ENCODE data around the gene SPATS2L.

Gene SPATS2L

DNA sequence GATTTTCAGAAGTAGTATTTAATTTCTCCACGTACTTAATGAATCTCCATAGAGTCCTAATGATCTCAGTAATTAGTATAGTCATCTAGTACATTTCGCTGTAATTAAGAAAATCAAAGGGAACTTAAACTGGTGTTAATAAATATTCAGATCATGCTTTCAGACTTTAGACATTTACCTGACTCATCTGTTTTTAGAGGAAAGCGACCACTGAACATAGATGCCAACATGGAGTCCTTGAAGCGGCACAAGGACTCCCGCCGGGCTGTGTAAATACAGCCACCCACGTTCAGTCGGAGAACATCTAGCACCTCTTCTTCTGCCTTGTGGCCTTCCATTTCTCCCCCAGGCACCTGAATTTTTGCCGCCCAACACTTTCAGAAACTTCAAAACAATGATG, 200.2 kb downstream of the SPATS2L start:
- DNase-seq (ENCODE audit: low spot score), result no peak

DNA sequence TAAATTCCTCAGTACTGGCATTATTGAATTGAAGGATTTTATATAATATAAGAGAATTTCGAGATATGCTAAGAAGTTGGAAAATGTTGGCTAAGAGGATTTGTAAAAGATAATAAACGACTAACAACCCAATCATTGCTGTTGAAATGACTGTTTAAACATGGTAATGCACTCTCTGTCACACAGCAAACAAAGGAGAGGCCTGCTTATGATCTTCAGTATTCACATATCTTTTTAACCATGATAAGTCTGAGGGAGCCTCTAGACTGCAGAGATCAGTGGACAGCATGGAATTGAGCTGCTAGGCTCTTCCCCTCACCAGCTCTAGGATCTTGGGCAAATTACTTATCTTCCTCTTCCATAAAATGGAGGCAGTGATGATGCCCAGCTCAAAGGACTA, 200.7 kb downstream of the SPATS2L start:
- no peak for DNase-seq (ENCODE audit: low spot score)

GRCh38 chr2:200509235-200509611, 202.7 kb downstream of the SPATS2L start:
- DNase-seq (ENCODE audit: low spot score), result no peak

GRCh38 chr2:200509612-200510433, 203.3 kb downstream of the SPATS2L start, which contains the start of gene KCTD18:
Gene KCTD18 (minus strand): TSS chr2:200510068. CDS start chr2:200507016, 3,052 bp downstream.
- DNase-seq (ENCODE audit: low spot score), result peak; percentile 89

GRCh38 chr2:200515155-200515554, 208.7 kb downstream of the SPATS2L start:
- DNase-seq (ENCODE audit: low spot score), result no peak

DNA sequence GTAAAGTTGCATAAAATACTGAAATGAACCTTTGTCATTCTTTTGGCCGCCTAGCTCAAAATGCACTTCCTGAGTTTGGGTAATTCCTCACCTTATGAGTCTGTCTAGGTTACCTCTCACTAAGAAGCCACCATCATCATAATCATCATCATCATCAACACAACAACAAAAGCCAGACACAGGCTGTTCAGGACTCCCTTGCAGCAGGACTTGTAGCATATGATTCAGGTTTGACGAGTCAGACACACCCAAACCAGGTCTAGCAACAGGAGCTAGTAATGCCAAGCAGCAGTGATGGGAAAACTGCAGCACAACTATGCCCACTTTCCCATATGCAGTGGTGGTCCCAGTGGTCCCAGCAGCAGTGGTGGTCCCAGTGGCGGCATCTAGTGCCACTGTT, 216.7 kb downstream of the SPATS2L start:
- no peak for DNase-seq (ENCODE audit: low spot score)

DNA sequence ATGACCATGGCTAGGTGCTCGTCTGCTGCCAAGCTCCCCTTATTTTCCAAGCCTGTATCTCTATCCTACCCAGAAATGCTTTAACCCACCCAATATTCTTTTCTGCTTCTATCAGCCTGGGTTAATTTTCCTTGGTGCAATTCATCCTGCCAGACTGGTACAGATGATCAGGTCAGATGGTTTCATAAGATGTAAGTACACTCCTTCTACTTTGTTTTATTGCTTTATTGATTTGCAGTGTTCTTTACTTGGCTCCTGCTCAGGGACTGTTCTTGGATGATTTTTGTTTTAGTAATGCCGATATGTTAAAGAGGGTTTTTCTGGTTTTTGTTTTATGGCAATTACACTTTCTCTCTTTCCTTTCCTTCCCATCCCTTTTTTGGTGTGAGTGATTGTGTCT, 217.1 kb downstream of the SPATS2L start:
- DNase-seq (ENCODE audit: low spot score), result no peak

- DNase-seq (ENCODE audit: low spot score), result no peak
Measured at GRCh38 chr2:200525066-200525465, 218.6 kb downstream of the SPATS2L start.

GRCh38 chr2:200525551-200525881, 219.0 kb downstream of the SPATS2L start:
- DNase-seq (ENCODE audit: low spot score), result no peak

- peak; percentile 96 for DNase-seq (ENCODE audit: low spot score)
Measured at GRCh38 chr2:200525882-200526651, 219.6 kb downstream of the SPATS2L start, which contains the start of gene SGO2. Gene SGO2 (plus strand): TSS chr2:200526207. CDS start chr2:200532976, 6,769 bp downstream.

DNA sequence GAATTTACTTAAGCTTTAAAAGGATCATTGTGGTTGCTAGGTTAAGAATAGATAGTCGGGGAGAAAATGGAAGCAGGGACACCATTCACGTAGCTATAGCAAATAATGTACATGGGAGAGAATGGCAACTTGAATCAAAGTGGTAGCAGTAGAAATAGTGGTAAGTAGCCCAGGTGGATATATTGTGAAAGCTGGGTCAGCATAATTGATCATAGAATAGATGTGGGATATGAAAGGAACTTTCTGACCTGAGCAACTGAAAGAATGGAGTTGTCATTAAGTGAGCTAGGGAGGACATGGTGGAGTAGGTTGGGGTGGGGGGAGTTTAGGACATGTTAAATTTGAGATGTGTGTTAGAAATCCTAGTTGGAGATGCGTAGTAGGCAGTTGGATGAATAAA, 221.7 kb downstream of the SPATS2L start:
- DNase-seq (ENCODE audit: low spot score), result no peak

All from putamen (tissue), 1 donor.